Naive B cell (primary cell): Measurements from ENCODE around the gene JPT1. TPM values are rescaled to one million over a fixed set of nuclear protein-coding genes. Genes with fewer than 3 reads are reported as not detected.

Experiments
- ATAC-seq, 2 donors: fragments of 150-1000 bp; cut with Tn5 transposase; 2 replicates each; pipeline ENCODE4 v1.10.0; 2021; ENCODE audit warnings: low read depth in 2 of 2, mild to moderate bottlenecking in 2 of 2, moderate library complexity in 2 of 2
- DNase-seq: peaks from one replicate; pipeline ENCODE4 v3.0.0; 2022
- H3K27ac Mint-ChIP-seq, 6 donors: one replicate each; pipeline ENCODE4 v1.8.0; 2020 to 2022; ENCODE audit warnings: mild to moderate bottlenecking in 6 of 6, mixed read lengths in 6 of 6, moderate library complexity in 5 of 6, inconsistent platforms in 2 of 6
- H3K27me3 Mint-ChIP-seq, 3 donors: one replicate each; pipeline ENCODE4 v1.8.0; 2021 to 2022; ENCODE audit warnings: mixed read lengths in 3 of 3, mild to moderate bottlenecking in 1 of 3
- H3K36me3 Mint-ChIP-seq, 2 donors: one replicate each; pipeline ENCODE4 v1.8.0; 2020 to 2022; ENCODE audit warnings: mixed read lengths in 2 of 2, inconsistent platforms in 1 of 2, mild to moderate bottlenecking in 1 of 2
- H3K4me1 Mint-ChIP-seq, 3 donors: one replicate each; pipeline ENCODE4 v1.8.0; 2020 to 2022; ENCODE audit warnings: mixed read lengths in 3 of 3, inconsistent platforms in 1 of 3, mild to moderate bottlenecking in 1 of 3, moderate library complexity in 1 of 3
- H3K4me3 Mint-ChIP-seq, 8 donors: one replicate each; pipeline ENCODE4 v1.8.0; 2020 to 2022; ENCODE audit warnings: mild to moderate bottlenecking in 8 of 8, mixed read lengths in 8 of 8, moderate library complexity in 8 of 8, inconsistent platforms in 2 of 8
- H3K9me3 Mint-ChIP-seq, 7 donors: one replicate each; pipeline ENCODE4 v1.8.0; 2020 to 2022; ENCODE audit warnings: mixed read lengths in 7 of 7, mild to moderate bottlenecking in 5 of 7, inconsistent platforms in 2 of 7, moderate library complexity in 1 of 7
- polyA plus RNA-seq, 6 donors: library from polyadenylated mRNA; unstranded; fragments of 300-500 nt; fragmentation: Illumina TruSeq; gene quantifications; one replicate each; pipeline ENCODE4 v1.2.3, GENCODE V29; 2021; ENCODE audit warnings: low read depth in 6 of 6

The JPT1 gene
- polyA plus RNA-seq, 6 donors from 2014 or later: 56.8 to 80.5 (median 72.7) TPM

- DNase-seq: peak; percentile 84
- H3K36me3 Mint-ChIP-seq: no peaks in the 10 kb centered on the region
- H3K27ac Mint-ChIP-seq: peak overlapping the region; percentile 72 to 94 (median 85)
- peaks cover 0 to 21% (median 5%) of the 10 kb centered on the region in 3 donors for H3K27me3 Mint-ChIP-seq
- H3K4me3 Mint-ChIP-seq: peak overlapping the region; percentile 3 to 68 (median 29)
- H3K4me1 Mint-ChIP-seq: peaks cover 13 to 22% (median 16%) of the 10 kb centered on the region in 3 donors
- H3K9me3 Mint-ChIP-seq: no peaks in the 10 kb centered on the region
- peak; percentile 96 for ATAC-seq
Measured at GRCh38 chr17:75102385-75102821, 51.9 kb downstream of the JPT1 start.

- no peak overlapping the region for H3K27ac Mint-ChIP-seq
- H3K4me3 Mint-ChIP-seq: no peak overlapping the region
- no peak for ATAC-seq
- no peaks in the 10 kb centered on the region for H3K9me3 Mint-ChIP-seq
- peaks cover 8 to 25% (median 16%) of the 10 kb centered on the region in 3 donors for H3K4me1 Mint-ChIP-seq
- H3K36me3 Mint-ChIP-seq: no peaks in the 10 kb centered on the region
- DNase-seq: no peak
- peaks cover 0 to 9% (median 5%) of the 10 kb centered on the region in 3 donors for H3K27me3 Mint-ChIP-seq
Measured at GRCh38 chr17:75099881-75100595, 54.3 kb downstream of the JPT1 start.

- Mint-ChIP-seq H3K9me3 (no peaks in the 10 kb centered on the region), H3K4me1 (peaks cover 8 to 23% (median 14%) of the 10 kb centered on the region in 3 donors), H3K27ac (peak overlapping the region in 3 of 6 donors; percentile 41 to 88 (median 67)), H3K27me3 (peaks cover 0 to 9% (median 5%) of the 10 kb centered on the region in 3 donors), H3K36me3 (no peaks in the 10 kb centered on the region), H3K4me3 (peak overlapping the region in 1 of 8 donors; percentile 9)
- no peak for DNase-seq
- ATAC-seq: no peak
Measured at GRCh38 chr17:75098861-75099260, 55.5 kb downstream of the JPT1 start.

- no peak overlapping the region for H3K27ac Mint-ChIP-seq
- H3K4me3 Mint-ChIP-seq: no peak overlapping the region
- no peaks in the 10 kb centered on the region for H3K9me3 Mint-ChIP-seq
- H3K27me3 Mint-ChIP-seq: peaks cover 0 to 9% (median 5%) of the 10 kb centered on the region in 3 donors
- ATAC-seq (no peak), DNase-seq (no peak)
- no peaks in the 10 kb centered on the region for H3K36me3 Mint-ChIP-seq
- peaks cover 8 to 15% (median 13%) of the 10 kb centered on the region in 3 donors for H3K4me1 Mint-ChIP-seq
Measured at GRCh38 chr17:75097865-75098264, 56.4 kb downstream of the JPT1 start.

GRCh38 chr17:75096082-75096625 is 58.2 kb downstream of the JPT1 start:
- H3K27me3 Mint-ChIP-seq: peaks cover 0 to 15% (median 0%) of the 10 kb centered on the region in 3 donors
- no peak overlapping the region for H3K4me3 Mint-ChIP-seq
- no peaks in the 10 kb centered on the region for H3K36me3 Mint-ChIP-seq
- ATAC-seq (no peak), DNase-seq (no peak)
- H3K27ac Mint-ChIP-seq: peak overlapping the region in 1 of 6 donors; percentile 47
- peaks cover 0 to 8% (median 4%) of the 10 kb centered on the region in 3 donors for H3K4me1 Mint-ChIP-seq
- no peaks in the 10 kb centered on the region for H3K9me3 Mint-ChIP-seq

- peaks cover 0 to 15% (median 0%) of the 10 kb centered on the region in 3 donors for H3K27me3 Mint-ChIP-seq
- H3K4me3 Mint-ChIP-seq: no peak overlapping the region
Measured at GRCh38 chr17:75094871-75095399, 59.4 kb downstream of the JPT1 start.

GRCh38 chr17:75093548-75094158 is 60.7 kb downstream of the JPT1 start:
- H3K27me3 Mint-ChIP-seq: peaks cover 0 to 12% (median 0%) of the 10 kb centered on the region in 3 donors
- H3K36me3 Mint-ChIP-seq: no peaks in the 10 kb centered on the region
- H3K4me3 Mint-ChIP-seq: no peak overlapping the region
- H3K27ac Mint-ChIP-seq: no peak overlapping the region
- H3K9me3 Mint-ChIP-seq: no peaks in the 10 kb centered on the region
- DNase-seq (no peak), ATAC-seq (no peak)
- H3K4me1 Mint-ChIP-seq: peaks cover 0 to 14% (median 7%) of the 10 kb centered on the region in 3 donors

More at GRCh38 chr17:75094871-75095399, 59.4 kb downstream of the JPT1 start:
- H3K9me3 Mint-ChIP-seq: no peaks in the 10 kb centered on the region
- H3K36me3 Mint-ChIP-seq: no peaks in the 10 kb centered on the region
- no peak for ATAC-seq
- H3K4me1 Mint-ChIP-seq: peaks cover 0 to 11% (median 4%) of the 10 kb centered on the region in 3 donors
- DNase-seq: no peak
- H3K27ac Mint-ChIP-seq: no peak overlapping the region

- peaks cover 0 to 6% (median 0%) of the 10 kb centered on the region in 3 donors for H3K27me3 Mint-ChIP-seq
- no peak for ATAC-seq
- no peaks in the 10 kb centered on the region for H3K36me3 Mint-ChIP-seq
- DNase-seq: no peak
- peak overlapping the region in 1 of 8 donors; percentile 7 for H3K4me3 Mint-ChIP-seq
- no peaks in the 10 kb centered on the region for H3K9me3 Mint-ChIP-seq
- H3K4me1 Mint-ChIP-seq: peaks cover under 1 to 23% (median 6%) of the 10 kb centered on the region in 3 donors
- H3K27ac Mint-ChIP-seq: no peak overlapping the region
Measured at GRCh38 chr17:75091855-75092327, 62.4 kb downstream of the JPT1 start.

- ATAC-seq: no peak
- Mint-ChIP-seq H3K27ac (peak overlapping the region in 3 of 6 donors; percentile 38 to 80 (median 60)), H3K36me3 (no peaks in the 10 kb centered on the region), H3K9me3 (no peaks in the 10 kb centered on the region), H3K4me3 (peak overlapping the region in 1 of 8 donors; percentile 56), H3K27me3 (peaks cover 0 to 13% (median 0%) of the 10 kb centered on the region in 3 donors), H3K4me1 (peaks cover 7 to 24% (median 12%) of the 10 kb centered on the region in 3 donors)
- DNase-seq: no peak
Measured at GRCh38 chr17:75090871-75091854, 63.1 kb downstream of the JPT1 start.

- no peak for DNase-seq
- peak; percentile 14 to 17 for ATAC-seq
- peaks cover 7 to 22% (median 15%) of the 10 kb centered on the region in 3 donors for H3K4me1 Mint-ChIP-seq
Measured at GRCh38 chr17:75088465-75089417, 65.6 kb downstream of the JPT1 start.

GRCh38 chr17:75087558-75088453 is 66.5 kb downstream of the JPT1 start, which contains the start of gene SLC16A5:
Gene SLC16A5, plus strand, starts transcription at chr17:75087954. Its CDS starts 5,683 bp downstream, at chr17:75093637.
- H3K27ac Mint-ChIP-seq: peak within 1 kb of the TSS; percentile 26 to 81 (median 72)
- ATAC-seq (peak; percentile 67 to 71), DNase-seq (peak; percentile 31)
- H3K4me1 Mint-ChIP-seq: peaks cover 7 to 22% (median 15%) of the 10 kb centered on the region in 3 donors
- H3K36me3 Mint-ChIP-seq: no peaks in the 10 kb centered on the region
- peaks cover 3 to 13% (median 4%) of the 10 kb centered on the region in 3 donors for H3K27me3 Mint-ChIP-seq
- H3K9me3 Mint-ChIP-seq: no peaks in the 10 kb centered on the region
- H3K4me3 Mint-ChIP-seq: peak within 1 kb of the TSS; percentile 71 to 91 (median 83)

More at GRCh38 chr17:75088465-75089417, 65.6 kb downstream of the JPT1 start:
- Mint-ChIP-seq H3K36me3 (no peaks in the 10 kb centered on the region), H3K27ac (peak overlapping the region in 4 of 6 donors; percentile 26 to 75 (median 32)), H3K27me3 (peaks cover 0 to 13% (median 4%) of the 10 kb centered on the region in 3 donors), H3K9me3 (no peaks in the 10 kb centered on the region), H3K4me3 (peak overlapping the region; percentile 63 to 91 (median 82))
